Parathyroid adenoma (tissue), 2 donors: Measurements from ENCODE around the gene NOVA2.

Experiments used
- H2AFZ ChIP-seq: fragments of 300-600 bp; sonication (generic); one replicate; pipeline ENCODE4 v1.7.0; 2017; ENCODE audit warnings: antibody characterized with exemption, mild to moderate bottlenecking
- H3K27ac ChIP-seq: fragments of 300-600 bp; sonication (generic); one replicate; pipeline ENCODE4 v1.7.0; 2017
- H3K27me3 ChIP-seq: fragments of 300-600 bp; sonication (generic); one replicate; pipeline ENCODE4 v1.7.0; 2017; ENCODE audit warnings: low read length; ENCODE audit not compliant: control insufficient read depth, insufficient read depth
- H3K36me3 ChIP-seq: fragments of 300-600 bp; sonication (generic); one replicate; pipeline ENCODE4 v1.7.0; 2017; ENCODE audit warnings: low read length; ENCODE audit not compliant: control insufficient read depth, insufficient read depth
- H3K4me1 ChIP-seq: fragments of 300-600 bp; sonication (generic); one replicate; pipeline ENCODE4 v1.7.0; 2017; ENCODE audit warnings: control low read depth
- H3K4me2 ChIP-seq: fragments of 300-600 bp; sonication (generic); one replicate; pipeline ENCODE4 v1.7.0; 2017; ENCODE audit warnings: low read length
- H3K4me3 ChIP-seq: fragments of 300-600 bp; sonication (generic); one replicate; pipeline ENCODE4 v1.7.0; 2017; ENCODE audit warnings: low read depth, low read length
- H3K79me2 ChIP-seq: fragments of 300-600 bp; sonication (generic); one replicate; pipeline ENCODE4 v1.7.0; 2017; ENCODE audit warnings: control low read depth
- H3K9ac ChIP-seq: fragments of 300-600 bp; sonication (generic); one replicate; pipeline ENCODE4 v1.7.0; 2017; ENCODE audit warnings: mild to moderate bottlenecking
- H3K9me3 ChIP-seq: fragments of 300-600 bp; sonication (generic); one replicate; pipeline ENCODE4 v1.7.0; 2017; ENCODE audit warnings: low read length; ENCODE audit not compliant: control insufficient read depth
- TF ChIP-seq, protein P1 (sequence below): fragments of 300-600 bp; sonication (generic); IDR thresholded peaks from one replicate; pipeline ENCODE4 v1.7.0; 2017; ENCODE audit warnings: antibody characterized with exemption, mild to moderate bottlenecking
- donor health status: primary hyperparathyroidism.

NOVA2 gene

DNA sequence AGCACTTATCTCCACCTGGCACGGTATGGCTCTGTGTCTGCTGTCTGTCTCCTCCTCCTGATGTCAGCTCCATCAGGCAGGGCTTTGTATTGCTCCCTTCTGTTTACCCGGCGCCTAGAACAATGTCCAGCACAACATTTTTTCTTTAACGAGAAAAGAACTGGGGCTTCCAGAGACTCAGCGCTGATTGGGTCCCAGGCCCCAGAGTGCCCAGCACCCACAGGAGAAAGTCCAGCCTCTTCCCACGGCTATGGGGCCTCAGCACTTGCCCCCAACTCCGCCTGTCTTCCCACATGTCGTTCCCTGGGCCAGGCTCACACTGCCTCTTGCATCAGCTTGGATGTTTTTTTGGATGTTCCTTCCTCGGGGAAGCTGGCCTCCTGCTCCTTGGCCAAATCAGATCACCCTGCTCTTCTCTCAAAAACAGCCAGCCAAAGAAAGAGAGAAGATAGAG, 78.1 kb downstream of the NOVA2 start:
- Histone ChIP-seq H3K4me1 (peaks cover 2% of the 10 kb centered on the region), H3K9ac (no peak overlapping the region), H3K4me2 (no peak overlapping the region), H3K79me2 (no peaks in the 10 kb centered on the region), H3K9me3 (no peaks in the 10 kb centered on the region), H3K27me3 (no peaks in the 10 kb centered on the region), H3K27ac (no peak overlapping the region), H3K36me3 (no peaks in the 10 kb centered on the region), H3K4me3 (no peak overlapping the region), H2AFZ (no peak overlapping the region)
- TF ChIP-seq, protein P1, sequence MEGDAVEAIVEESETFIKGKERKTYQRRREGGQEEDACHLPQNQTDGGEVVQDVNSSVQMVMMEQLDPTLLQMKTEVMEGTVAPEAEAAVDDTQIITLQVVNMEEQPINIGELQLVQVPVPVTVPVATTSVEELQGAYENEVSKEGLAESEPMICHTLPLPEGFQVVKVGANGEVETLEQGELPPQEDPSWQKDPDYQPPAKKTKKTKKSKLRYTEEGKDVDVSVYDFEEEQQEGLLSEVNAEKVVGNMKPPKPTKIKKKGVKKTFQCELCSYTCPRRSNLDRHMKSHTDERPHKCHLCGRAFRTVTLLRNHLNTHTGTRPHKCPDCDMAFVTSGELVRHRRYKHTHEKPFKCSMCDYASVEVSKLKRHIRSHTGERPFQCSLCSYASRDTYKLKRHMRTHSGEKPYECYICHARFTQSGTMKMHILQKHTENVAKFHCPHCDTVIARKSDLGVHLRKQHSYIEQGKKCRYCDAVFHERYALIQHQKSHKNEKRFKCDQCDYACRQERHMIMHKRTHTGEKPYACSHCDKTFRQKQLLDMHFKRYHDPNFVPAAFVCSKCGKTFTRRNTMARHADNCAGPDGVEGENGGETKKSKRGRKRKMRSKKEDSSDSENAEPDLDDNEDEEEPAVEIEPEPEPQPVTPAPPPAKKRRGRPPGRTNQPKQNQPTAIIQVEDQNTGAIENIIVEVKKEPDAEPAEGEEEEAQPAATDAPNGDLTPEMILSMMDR, result no peak

DNA sequence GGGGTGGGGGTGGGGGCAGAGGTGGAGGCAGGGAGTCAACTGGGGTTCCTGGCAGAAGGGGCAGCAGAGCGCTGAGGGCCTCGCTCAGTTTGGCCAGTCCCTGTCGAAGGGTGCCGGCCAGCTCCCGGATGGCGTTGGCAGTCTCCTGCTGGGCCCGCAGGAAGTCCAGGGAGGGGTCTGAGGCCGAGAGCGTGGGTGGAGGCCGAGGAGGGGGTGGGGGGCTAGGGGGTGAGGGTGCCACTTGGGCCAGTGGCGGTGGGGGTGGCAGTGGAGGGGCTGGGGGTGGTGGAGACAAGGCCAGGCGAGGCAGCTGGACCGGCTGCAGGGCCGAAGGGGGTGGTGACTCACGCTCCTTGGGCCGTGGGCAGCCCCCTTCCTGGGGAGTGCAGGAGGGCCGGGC, 82.8 kb downstream of the NOVA2 start:
- Histone ChIP-seq H2AFZ (no peak overlapping the region), H3K27ac (no peak overlapping the region), H3K9me3 (no peaks in the 10 kb centered on the region), H3K4me2 (no peak overlapping the region), H3K36me3 (no peaks in the 10 kb centered on the region), H3K4me3 (no peak overlapping the region), H3K9ac (no peak overlapping the region), H3K27me3 (no peaks in the 10 kb centered on the region), H3K4me1 (no peaks in the 10 kb centered on the region), H3K79me2 (no peaks in the 10 kb centered on the region)
- TF ChIP-seq, protein P1, result no peak

DNA sequence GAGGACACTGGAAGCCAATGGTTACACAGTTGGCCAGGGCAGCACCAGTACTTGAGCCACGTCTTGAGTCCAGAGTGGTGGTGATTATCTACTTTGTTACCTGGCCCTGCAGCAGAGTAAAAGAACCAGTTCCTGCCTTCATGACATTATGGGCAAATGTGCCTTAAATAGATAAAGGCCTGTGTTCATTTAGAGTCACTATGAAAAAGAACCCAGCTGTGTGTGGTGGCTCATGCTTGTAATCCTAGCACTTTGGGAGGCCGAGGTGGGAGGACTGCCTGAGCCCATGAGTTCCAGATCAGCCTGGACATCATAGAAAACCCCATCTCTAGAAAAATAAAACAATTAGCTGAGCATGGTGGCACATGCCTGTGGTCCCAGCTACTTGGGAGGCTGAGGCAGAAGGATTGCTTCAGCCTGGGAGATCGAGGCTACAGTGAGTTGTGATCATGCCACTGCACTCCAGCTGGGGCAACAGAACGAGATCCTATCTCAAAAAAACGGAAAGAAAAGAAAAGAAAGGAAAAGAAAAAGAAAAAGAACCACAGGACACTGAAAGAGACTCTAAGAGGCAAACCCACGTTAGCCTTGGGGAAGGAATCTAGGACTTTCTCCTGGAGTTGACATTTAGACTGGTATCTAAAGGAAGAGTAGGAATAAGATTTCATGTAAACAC, 84.3 kb downstream of the NOVA2 start:
- Histone ChIP-seq H3K4me3 (no peak overlapping the region), H3K9ac (no peak overlapping the region), H3K4me2 (no peak overlapping the region), H3K4me1 (no peaks in the 10 kb centered on the region), H3K27me3 (no peaks in the 10 kb centered on the region), H3K79me2 (no peaks in the 10 kb centered on the region), H3K27ac (no peak overlapping the region), H2AFZ (no peak overlapping the region), H3K36me3 (no peaks in the 10 kb centered on the region), H3K9me3 (no peaks in the 10 kb centered on the region)
- TF ChIP-seq, protein P1, result no peak

DNA sequence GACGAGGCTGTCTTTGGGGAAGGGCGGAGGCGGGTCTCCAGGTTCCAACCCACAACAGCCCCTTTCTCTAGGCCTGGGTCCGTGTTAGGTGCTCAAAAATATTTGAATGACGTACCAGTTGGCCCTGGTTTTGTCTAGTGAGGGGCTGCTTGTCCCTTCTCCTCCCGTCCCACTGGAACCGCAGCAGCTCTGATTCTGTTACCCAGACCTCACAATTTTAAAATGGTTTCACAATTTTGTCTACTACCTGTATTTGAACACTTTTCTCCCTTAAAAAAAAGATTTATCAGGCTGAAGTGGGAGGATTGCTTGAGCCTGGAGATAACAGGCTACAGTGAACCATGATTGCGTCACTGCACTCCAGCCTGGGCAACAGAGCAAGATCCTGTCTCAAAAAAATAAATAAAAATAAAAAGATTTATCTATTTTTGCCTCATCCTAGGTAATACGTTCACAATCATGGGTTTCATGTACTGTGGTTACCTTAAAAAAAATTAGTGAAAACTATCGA, 86.4 kb downstream of the NOVA2 start:
- peak overlapping the region; percentile 99 for H3K4me2 ChIP-seq
- peak overlapping the region; percentile 93 for H3K27ac ChIP-seq
- H3K4me3 ChIP-seq, result peak overlapping the region; percentile 66
- peak overlapping the region; percentile 82 for H3K9ac ChIP-seq
- TF ChIP-seq, protein P1, result no peak
- peaks cover 9% of the 10 kb centered on the region for H3K4me1 ChIP-seq
- no peaks in the 10 kb centered on the region for H3K9me3 ChIP-seq
- H3K36me3 ChIP-seq, result no peaks in the 10 kb centered on the region
- peaks cover 2% of the 10 kb centered on the region for H3K79me2 ChIP-seq
- H3K27me3 ChIP-seq, result no peaks in the 10 kb centered on the region
- peak overlapping the region; percentile 94 for H2AFZ ChIP-seq
